Liver (tissue), 9 donors: Measurements from ENCODE around the gene TAS2R42. TPM values are rescaled to one million over a fixed set of nuclear protein-coding genes. Genes with fewer than 3 reads are reported as not detected.

ENCODE experiments used
- DNase-seq: peaks from one replicate; pipeline ENCODE4 v3.0.0-alpha.2; 2017; ENCODE audit warnings: low spot score
- H3K27ac ChIP-seq, 2 donors: one replicate each; pipeline ENCODE4 v1.7.0; 2013; ENCODE audit warnings: inconsistent platforms in 2 of 2, low read length in 2 of 2, control low read depth in 1 of 2, low read depth in 1 of 2, mild to moderate bottlenecking in 1 of 2
- H3K27me3 ChIP-seq, 4 donors: one replicate each; pipeline versions ENCODE4 v1.6.1 to v1.7.0; 2013; ENCODE audit warnings: low read length in 3 of 4, inconsistent platforms in 1 of 4, mild to moderate bottlenecking in 1 of 4, moderate library complexity in 1 of 4; ENCODE audit not compliant: control insufficient read depth in 4 of 4, insufficient read depth in 4 of 4
- H3K36me3 ChIP-seq, 4 donors: one replicate each; pipeline versions ENCODE4 v1.6.1 to v1.7.0; 2013; ENCODE audit warnings: low read length in 3 of 4, mild to moderate bottlenecking in 3 of 4, low read depth in 1 of 4, moderate library complexity in 1 of 4; ENCODE audit not compliant: control insufficient read depth in 4 of 4, insufficient read depth in 3 of 4
- H3K4me1 ChIP-seq, 4 donors: one replicate each; pipeline versions ENCODE4 v1.6.1 to v1.7.0; 2013; ENCODE audit warnings: low read length in 3 of 4, mild to moderate bottlenecking in 3 of 4, moderate library complexity in 1 of 4; ENCODE audit not compliant: control insufficient read depth in 4 of 4, insufficient read depth in 4 of 4
- H3K4me3 ChIP-seq, 3 donors: one replicate each; pipeline versions ENCODE4 v1.6.1 to v1.7.0; 2013; ENCODE audit warnings: low read length in 3 of 3, control low read depth in 1 of 3, low read depth in 1 of 3, mild to moderate bottlenecking in 1 of 3
- H3K9ac ChIP-seq, 2 donors: one replicate each; pipeline ENCODE4 v1.7.0; 2013; ENCODE audit warnings: low read length in 2 of 2, mild to moderate bottlenecking in 2 of 2, moderate library complexity in 2 of 2, control low read depth in 1 of 2, low read depth in 1 of 2
- H3K9me3 ChIP-seq, 4 donors: one replicate each; pipeline versions ENCODE4 v1.6.1 to v1.7.0; 2013; ENCODE audit warnings: low read length in 3 of 4; ENCODE audit not compliant: control insufficient read depth in 4 of 4
- ATF3 ChIP-seq: IDR thresholded peaks from 2 replicates; pipeline ENCODE4 v1.6.1; 2016; ENCODE audit warnings: antibody characterized with exemption
- CTCF ChIP-seq: fragments of 150-350 bp; IDR thresholded peaks from 2 replicates; pipeline ENCODE4 v1.5.1; 2017; ENCODE audit warnings: improper control_type of control experiment, low read depth, low read length; ENCODE audit not compliant: missing input control
- EGR1 ChIP-seq, 2 donors: IDR thresholded peaks; 2 replicates each; pipeline ENCODE4 v1.6.1; 2016 to 2018; ENCODE audit warnings: antibody characterized with exemption in 2 of 2, low read depth in 2 of 2
- FOXA1 ChIP-seq: IDR thresholded peaks from 2 replicates; pipeline ENCODE4 v1.6.1; 2016; ENCODE audit warnings: antibody characterized with exemption
- FOXA2 ChIP-seq: IDR thresholded peaks from 2 replicates; pipeline ENCODE4 v1.6.1; 2016; ENCODE audit warnings: antibody characterized with exemption
- GABPA ChIP-seq, 2 donors: IDR thresholded peaks in 1 of 2; conservative IDR thresholded peaks in 1 of 2; 2 replicates each; pipeline ENCODE4 v1.6.1; 2016; ENCODE audit warnings: antibody characterized with exemption in 2 of 2, mild to moderate bottlenecking in 1 of 2, moderate library complexity in 1 of 2
- HNF4A ChIP-seq, 2 donors: conservative IDR thresholded peaks; 2 replicates each; pipeline ENCODE4 v1.6.1; 2016; ENCODE audit warnings: antibody characterized with exemption in 2 of 2, mild to moderate bottlenecking in 2 of 2
- HNF4G ChIP-seq: IDR thresholded peaks from 2 replicates; pipeline ENCODE4 v1.6.1; 2016; ENCODE audit warnings: antibody characterized with exemption
- JUND ChIP-seq, 2 donors: IDR thresholded peaks; 2 replicates each; pipeline ENCODE4 v1.6.1; 2016; ENCODE audit warnings: antibody characterized with exemption in 2 of 2
- MAX ChIP-seq: IDR thresholded peaks from 2 replicates; pipeline ENCODE4 v1.6.1; 2016; ENCODE audit warnings: antibody characterized with exemption
- NR2F2 ChIP-seq: IDR thresholded peaks from 2 replicates; pipeline ENCODE4 v1.6.1; 2016; ENCODE audit warnings: antibody characterized with exemption
- RAD21 ChIP-seq, 2 donors: IDR thresholded peaks; 2 replicates each; pipeline ENCODE4 v1.6.1; 2016; ENCODE audit warnings: antibody characterized with exemption in 2 of 2, mild to moderate bottlenecking in 2 of 2
- REST ChIP-seq: IDR thresholded peaks from 2 replicates; pipeline ENCODE4 v1.6.1; 2016; ENCODE audit warnings: antibody characterized with exemption, mild to moderate bottlenecking
- RXRA ChIP-seq, 2 donors: IDR thresholded peaks; 2 replicates each; pipeline ENCODE4 v1.6.1; 2017 to 2018; ENCODE audit warnings: antibody characterized with exemption in 2 of 2, mild to moderate bottlenecking in 1 of 2
- SP1 ChIP-seq: IDR thresholded peaks from 2 replicates; pipeline ENCODE4 v1.6.1; 2018; ENCODE audit warnings: antibody characterized with exemption, mild to moderate bottlenecking
- TAF1 ChIP-seq: conservative IDR thresholded peaks from 2 replicates; pipeline ENCODE4 v1.6.1; 2016; ENCODE audit warnings: antibody characterized with exemption, mild to moderate bottlenecking
- YY1 ChIP-seq: IDR thresholded peaks from 2 replicates; pipeline ENCODE4 v1.6.1; 2016; ENCODE audit warnings: antibody characterized with exemption, mild to moderate bottlenecking
- ZBTB33 ChIP-seq: IDR thresholded peaks from 2 replicates; pipeline ENCODE4 v1.6.1; 2016; ENCODE audit warnings: antibody characterized with exemption
- WGBS: extraction: QIAGEN DNeasy Blood & Tissue Kit; methylation state at CpG from one replicate; pipeline ENCODE4 v1.1.7; 2013; 5-methylcytosine and 5-hydroxymethylcytosine counted together
- polyA plus RNA-seq, 2 donors: library from polyadenylated mRNA; stranded (reverse) in 1 of 2; unstranded in 1 of 2; fragments of 200-250 nt in 1 of 2; fragments of >200 nt in 1 of 2; fragmentation: Nextera tagmentation in 1 of 2; extraction: Ambion mirVana in 1 of 2; gene quantifications; one replicate each; pipeline versions ENCODE4 v1.2.1 to v1.2.3, GENCODE V29; 2013 to 2015
- total RNA-seq, 2 donors: library from RNA; depleted of rRNA; stranded (reverse); fragments of >200 nt; gene quantifications; one replicate each; pipeline ENCODE4 v1.2.3, GENCODE V29; 2014
- donor health status: healthy.
- donor health status: healthy.
- donor health status: healthy.
- donor health status: healthy.
- donor health status: healthy.

The TAS2R42 gene
- total and polyA plus RNA-seq, 4 donors: not detected

- no peak for TF ChIP-seq MAX
- WGBS: 74% methylated on average over 2 of the region's 2 CpGs
- Histone ChIP-seq H3K36me3 (no peaks in the 10 kb centered on the region), H3K9ac (no peak overlapping the region), H3K27me3 (no peaks in the 10 kb centered on the region), H3K4me1 (no peaks in the 10 kb centered on the region), H3K9me3 (peaks cover 0 to 9% (median 0%) of the 10 kb centered on the region in 4 donors), H3K4me3 (no peak overlapping the region), H3K27ac (no peak overlapping the region)
- DNase-seq: no peak
These were observed 43.4 kb downstream of the TAS2R42 start for GRCh38 chr12:11143352-11143751.

- Histone ChIP-seq H3K4me3 (no peak overlapping the region), H3K27ac (no peak overlapping the region), H3K9me3 (no peaks in the 10 kb centered on the region), H3K27me3 (no peaks in the 10 kb centered on the region), H3K4me1 (no peaks in the 10 kb centered on the region), H3K9ac (no peak overlapping the region), H3K36me3 (no peaks in the 10 kb centered on the region)
- DNase-seq: no peak
- 68% methylated on average over 2 of the region's 2 CpGs for WGBS
- TF ChIP-seq TAF1 (no peak), MAX (no peak), RXRA (IDR thresholded peaks at IDR 0.05) (no peak), ZBTB33 (no peak), HNF4G (no peak), CTCF (no peak), EGR1 (IDR thresholded peaks at IDR 0.05; ENCODE audit: low read depth in 2 of 2) (no peak), HNF4A (conservative IDR thresholded peaks at IDR 0.05) (no peak), YY1 (no peak), GABPA (IDR thresholded peaks at IDR 0.05 in 1 of 2, conservative IDR thresholded peaks at IDR 0.05 in 1 of 2) (no peak), FOXA1 (no peak), RAD21 (IDR thresholded peaks at IDR 0.05) (no peak), REST (no peak), NR2F2 (no peak), SP1 (no peak), ATF3 (no peak), FOXA2 (no peak), JUND (IDR thresholded peaks at IDR 0.05) (no peak)
These were observed 50.7 kb downstream of the TAS2R42 start for GRCh38 chr12:11136075-11136474.

Other genes starting within 250 kb of the TAS2R42 start
- gene TAS2R14, start 247.7 kb downstream of the TAS2R42 start, total RNA-seq: 1 to 10 TPM; 1.5 to 6.9 TPM
- 1 to 10 TPM in 1 of 2 donors, under 1 TPM in 1; 0.16 to 1.4 TPM for gene TAS2R14, start 247.7 kb downstream of the TAS2R42 start, polyA plus RNA-seq
- gene TAS2R50, start 200.0 kb downstream of the TAS2R42 start, total RNA-seq: 1 to 10 TPM in 1 of 2 donors, under 1 TPM in 1; 0.89 to 7.8 TPM
- gene TAS2R50, start 200.0 kb downstream of the TAS2R42 start, polyA plus RNA-seq: not detected
- gene TAS2R20, start 188.6 kb downstream of the TAS2R42 start, total RNA-seq: 1 to 10 TPM; 1.4 to 5.9 TPM
- under 1 TPM; 0.03 to 0.49 TPM for gene TAS2R20, start 188.6 kb downstream of the TAS2R42 start, polyA plus RNA-seq
- 10 to 100 TPM in 1 of 2 donors, 1 to 10 TPM in 1; 2.1 to 11.8 TPM for gene TAS2R19, start 164.3 kb downstream of the TAS2R42 start, total RNA-seq
- gene TAS2R19, start 164.3 kb downstream of the TAS2R42 start, polyA plus RNA-seq: not detected
- gene TAS2R31, start 155.5 kb downstream of the TAS2R42 start, total RNA-seq: 1 to 10 TPM; 1.3 to 7.4 TPM
- under 1 TPM in 1 of 2 donors, not detected in 1; 0.99 TPM for gene TAS2R31, start 155.5 kb downstream of the TAS2R42 start, polyA plus RNA-seq
- gene TAS2R46, start 124.6 kb downstream of the TAS2R42 start, total RNA-seq: 1 to 10 TPM; 1.1 to 6.7 TPM
- under 1 TPM in 1 of 2 donors, not detected in 1; 0.35 TPM for gene TAS2R46, start 124.6 kb downstream of the TAS2R42 start, polyA plus RNA-seq
- gene TAS2R43, start 94.6 kb downstream of the TAS2R42 start, total RNA-seq: 1 to 10 TPM in 1 of 2 donors, under 1 TPM in 1; 0.84 to 3.8 TPM
- under 1 TPM in 1 of 2 donors, not detected in 1; 0.57 TPM for gene TAS2R43, start 94.6 kb downstream of the TAS2R42 start, polyA plus RNA-seq
- 10 to 100 TPM in 1 of 2 donors, 1 to 10 TPM in 1; 3.4 to 12.0 TPM for gene TAS2R30, start 52.3 kb downstream of the TAS2R42 start, total RNA-seq
- under 1 TPM in 1 of 2 donors, not detected in 1; 0.18 TPM for gene TAS2R30, start 52.3 kb downstream of the TAS2R42 start, polyA plus RNA-seq
- 1 to 10 TPM; 4.9 to 6.3 TPM for gene SMIM10L1, start 15.7 kb downstream of the TAS2R42 start, total RNA-seq
- 1 to 10 TPM; 6.0 to 6.3 TPM for gene SMIM10L1, start 15.7 kb downstream of the TAS2R42 start, polyA plus RNA-seq
- gene PRB3, start 82.8 kb upstream of the TAS2R42 start, total RNA-seq: not detected
- not detected for gene PRB3, start 82.8 kb upstream of the TAS2R42 start, polyA plus RNA-seq
- not detected for gene PRB4, start 123.5 kb upstream of the TAS2R42 start, total RNA-seq
- gene PRB4, start 123.5 kb upstream of the TAS2R42 start, polyA plus RNA-seq: not detected
- not detected for gene PRB2, start 208.6 kb upstream of the TAS2R42 start, total RNA-seq
- not detected for gene PRB2, start 208.6 kb upstream of the TAS2R42 start, polyA plus RNA-seq